GM12892 (cell line): ENCODE results near the gene ARMC8. TPM values are rescaled to one million over a fixed set of nuclear protein-coding genes. Genes with fewer than 3 reads are reported as not detected.
"Not testable (repeated sequence)": the region's sequence is repeated elsewhere in the genome, so short reads cannot be mapped to it uniquely, and the experiment has no call there.

Source experiments
- DNase-seq: peaks from one replicate; pipeline ENCODE4 v3.0.0; 2011; ENCODE audit not compliant: insufficient read length
- FAIRE-seq: peaks from 2 replicates; lab custom pipeline; 2011; peaks lifted over from hg19 to GRCh38; lab: Jason Lieb, UNC
- POLR2A ChIP-seq: IDR thresholded peaks from 2 replicates; pipeline ENCODE4 v1.6.1; 2011; ENCODE audit warnings: low read depth, low read length, control low read depth
- POLR2AphosphoS5 ChIP-seq: IDR thresholded peaks from 2 replicates; pipeline ENCODE4 v1.6.1; 2011; ENCODE audit warnings: low read depth, low read length, control low read depth
- TAF1 ChIP-seq: IDR thresholded peaks from 2 replicates; pipeline ENCODE4 v1.6.1; 2011; ENCODE audit warnings: low read depth, mild to moderate bottlenecking, control low read depth, low read length, borderline replicate concordance
- polyA plus RNA-seq: library from polyadenylated mRNA; unstranded; fragments of >200 nt; gene quantifications from one replicate; pipeline ENCODE4 v1.2.1, GENCODE V29; 2012; ENCODE audit warnings: missing spikeins, inconsistent platforms; ENCODE audit not compliant: missing spikeins

ARMC8 gene
- polyA plus RNA-seq, result 24.3 TPM

- FAIRE-seq (no peak), DNase-seq (peak; percentile 49)
- TF ChIP-seq TAF1, result peak; percentile 94
- peak; percentile 67 for TF ChIP-seq POLR2AphosphoS5
- TF ChIP-seq POLR2A, result peak; percentile 81
Observed at GRCh38 chr3:138187296-138188012, at the start of gene ARMC8. Gene ARMC8, plus strand, starts transcription at chr3:138187301. Its CDS starts 254 bp downstream, at chr3:138187555.

- FAIRE-seq (no peak), DNase-seq (no peak)
- TF ChIP-seq TAF1, result no peak
- TF ChIP-seq POLR2AphosphoS5, result no peak
- TF ChIP-seq POLR2A, result no peak
Observed at GRCh38 chr3:138137861-138138260, 49.2 kb upstream of the ARMC8 start.

- FAIRE-seq (no peak), DNase-seq (no peak)
- TF ChIP-seq TAF1 (no peak), POLR2AphosphoS5 (no peak), POLR2A (no peak)
Observed at GRCh38 chr3:138139691-138140090, 47.4 kb upstream of the ARMC8 start.

GRCh38 chr3:138140940-138141339, 46.2 kb upstream of the ARMC8 start:
- no peak for FAIRE-seq
- no peak for DNase-seq
- no peak for TF ChIP-seq POLR2A
- no peak for TF ChIP-seq TAF1
- TF ChIP-seq POLR2AphosphoS5, result no peak

- not testable (repeated sequence) for DNase-seq, FAIRE-seq
Observed at GRCh38 chr3:138142181-138142580, 44.9 kb upstream of the ARMC8 start.

GRCh38 chr3:138148503-138148902, 38.6 kb upstream of the ARMC8 start:
- FAIRE-seq (no peak), DNase-seq (no peak)
- TF ChIP-seq TAF1 (no peak), POLR2AphosphoS5 (no peak), POLR2A (no peak)

GRCh38 chr3:138154534-138154933, 32.6 kb upstream of the ARMC8 start:
- FAIRE-seq (no peak), DNase-seq (no peak)
- no peak for TF ChIP-seq POLR2A
- TF ChIP-seq TAF1, result no peak

- no peak for FAIRE-seq
- DNase-seq, result no peak
Observed at GRCh38 chr3:138157743-138158142, 29.4 kb upstream of the ARMC8 start.

GRCh38 chr3:138165061-138165460, 22.0 kb upstream of the ARMC8 start:
- DNase-seq (no peak), FAIRE-seq (no peak)
- no peak for TF ChIP-seq TAF1
- no peak for TF ChIP-seq POLR2A
- no peak for TF ChIP-seq POLR2AphosphoS5

More at GRCh38 chr3:138157743-138158142, 29.4 kb upstream of the ARMC8 start:
- TF ChIP-seq POLR2AphosphoS5 (no peak), POLR2A (no peak), TAF1 (no peak)

GRCh38 chr3:138172625-138173024, 14.5 kb upstream of the ARMC8 start:
- no peak for FAIRE-seq
- TF ChIP-seq POLR2A (no peak), TAF1 (no peak), POLR2AphosphoS5 (no peak)
- DNase-seq, result no peak

- TF ChIP-seq POLR2A (no peak), POLR2AphosphoS5 (no peak), TAF1 (no peak)
- FAIRE-seq (no peak), DNase-seq (no peak)
Observed at GRCh38 chr3:138173769-138174420, 13.2 kb upstream of the ARMC8 start.

- DNase-seq (peak; percentile 48), FAIRE-seq (peak; percentile 91)
- TF ChIP-seq POLR2AphosphoS5, result peak; percentile 84
- peak; percentile 92 for TF ChIP-seq TAF1
- peak; percentile 96 for TF ChIP-seq POLR2A
Observed at GRCh38 chr3:138174421-138175131, 12.5 kb upstream of the ARMC8 start, which contains the start of gene DBR1. Gene DBR1, minus strand, starts transcription at chr3:138174921. Its CDS starts 126 bp downstream, at chr3:138174795.
